HG03469 (cell line): ENCODE results near the gene STING1.
"Not testable (repeated sequence)": the region's sequence is repeated elsewhere in the genome, so short reads cannot be mapped to it uniquely, and the experiment has no call there.

ENCODE experiments used
- ATAC-seq: cut with Tn5 transposase; IDR thresholded peaks from one replicate; pipeline ENCODE4 v1.9.1; 2021; ENCODE audit warnings: mild to moderate bottlenecking, moderate library complexity, moderate number of reproducible peaks; ENCODE audit not compliant: unreplicated experiment

STING1 gene

DNA sequence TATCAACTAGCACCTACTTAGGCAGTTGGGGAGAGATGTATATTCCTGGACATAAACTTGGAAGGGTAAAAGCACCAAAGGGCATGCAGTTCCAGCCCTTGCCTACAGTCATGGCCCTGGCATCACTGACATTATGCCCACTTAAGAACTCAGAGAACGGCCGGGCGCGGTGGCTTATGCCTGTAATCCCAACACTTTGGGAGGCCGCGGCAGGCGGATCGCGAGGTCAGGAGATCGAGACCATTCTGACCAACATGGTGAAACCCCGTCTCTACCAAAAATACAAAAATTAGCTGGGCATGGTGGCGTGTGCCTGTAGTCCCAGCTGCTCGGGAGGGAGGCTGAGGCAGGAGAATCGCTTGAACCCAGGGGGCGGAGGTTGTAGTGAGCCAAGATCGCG is 42.1 kb downstream of the STING1 start:
- not testable (repeated sequence) for ATAC-seq

DNA sequence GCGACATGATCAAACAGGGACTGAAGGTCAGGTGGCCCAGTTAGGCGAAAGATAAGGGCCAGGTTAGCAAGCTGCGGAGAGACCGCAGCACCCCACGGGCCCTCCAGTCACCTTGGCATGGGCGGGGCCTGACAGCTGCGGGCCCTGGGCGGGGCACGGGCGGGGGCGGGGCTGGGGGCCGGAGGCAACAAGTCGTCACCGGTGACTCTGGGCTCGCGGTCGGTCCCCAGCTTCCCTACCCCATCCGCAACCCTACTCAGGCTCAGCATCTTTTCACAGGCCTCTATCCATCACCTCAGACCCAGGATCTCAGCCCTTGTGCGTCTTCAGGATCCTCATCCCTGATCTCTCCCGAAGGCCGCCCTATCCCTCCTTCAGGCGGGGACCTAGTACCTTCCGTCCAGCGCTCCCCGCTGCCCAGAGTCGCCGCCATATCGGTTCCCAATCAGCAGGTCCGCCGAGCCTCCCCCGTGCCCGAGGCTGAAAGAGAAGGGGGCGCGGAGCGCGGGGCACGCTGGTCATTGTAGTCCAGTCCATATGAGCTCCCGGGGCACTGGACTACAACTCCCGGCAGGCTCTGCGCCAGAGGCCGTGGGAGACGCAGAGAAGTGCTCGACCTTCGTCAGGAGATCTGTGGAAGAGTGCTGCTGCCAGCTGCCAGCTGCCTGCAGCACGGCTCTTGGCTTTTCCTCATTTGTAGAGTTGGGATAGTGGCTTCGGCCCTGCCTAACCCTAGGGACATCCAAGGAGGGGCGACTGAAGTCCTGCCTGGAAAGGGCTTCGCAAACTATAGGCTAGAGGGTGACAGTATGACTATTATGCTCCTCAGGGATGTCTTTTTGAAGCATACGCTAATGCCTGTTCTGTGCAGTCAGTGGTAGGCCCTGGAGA is 43.3 kb downstream of the STING1 start, which contains the start of gene DNAJC18:
Gene DNAJC18, minus strand, starts transcription at position 513 of the 891 bp plus-strand sequence. Its CDS starts 80 bp downstream, at position 433.
- ATAC-seq, result peak; percentile 80

DNA sequence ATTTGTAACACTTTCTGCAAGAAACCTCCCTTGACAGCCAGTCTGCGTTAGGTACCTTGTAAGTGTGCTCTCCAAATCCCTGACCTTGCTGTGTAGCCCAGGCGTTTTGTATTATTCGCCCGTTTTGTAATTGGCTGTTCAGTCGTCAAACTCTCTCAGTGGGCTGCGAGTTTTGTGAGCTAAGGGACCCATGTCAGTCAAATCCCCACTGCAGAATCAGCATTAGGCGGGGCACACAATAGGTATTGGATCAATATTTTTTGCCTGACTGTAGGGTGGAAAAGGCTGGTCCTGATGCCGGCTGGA is 43.9 kb downstream of the STING1 start:
- ATAC-seq, result no peak

DNA sequence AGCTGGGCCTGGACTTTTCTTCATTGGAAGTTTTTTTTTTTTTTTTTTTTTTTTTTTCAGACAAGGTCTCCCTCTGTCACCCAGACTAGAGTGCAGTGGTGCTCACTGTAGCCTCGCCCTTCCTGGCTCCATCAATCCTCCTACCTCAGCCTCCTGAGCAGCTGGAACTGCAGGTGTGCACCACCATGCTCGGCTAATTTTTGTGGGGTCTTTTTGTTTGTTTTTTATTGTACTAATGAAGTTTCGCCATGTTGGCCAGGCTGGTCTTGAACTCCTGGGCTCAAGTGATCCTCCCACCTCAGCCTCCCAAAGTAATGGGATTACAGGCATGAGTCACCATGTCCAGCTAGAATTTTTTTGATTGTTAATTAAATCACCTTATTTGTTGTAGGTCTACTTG is 46.9 kb downstream of the STING1 start:
- ATAC-seq, result no peak

DNA sequence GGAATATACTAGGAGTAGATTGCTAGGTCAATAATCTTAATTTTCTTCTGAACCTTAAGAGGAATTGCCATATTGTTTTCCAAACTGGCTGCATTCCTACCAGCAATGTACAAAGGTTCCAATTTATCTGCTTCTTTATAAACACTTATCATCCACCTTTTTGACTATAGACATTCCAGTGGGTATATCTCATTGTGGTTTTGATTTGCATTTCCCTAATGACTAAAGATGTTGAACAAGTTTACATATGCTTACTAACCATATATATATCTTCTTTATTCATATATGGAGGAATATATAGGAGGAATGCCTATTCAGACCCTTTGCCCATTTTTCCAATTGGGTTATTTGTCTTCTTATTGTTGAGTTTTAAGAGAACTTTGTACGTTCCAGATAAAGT is 50.9 kb downstream of the STING1 start:
- ATAC-seq, result no peak

DNA sequence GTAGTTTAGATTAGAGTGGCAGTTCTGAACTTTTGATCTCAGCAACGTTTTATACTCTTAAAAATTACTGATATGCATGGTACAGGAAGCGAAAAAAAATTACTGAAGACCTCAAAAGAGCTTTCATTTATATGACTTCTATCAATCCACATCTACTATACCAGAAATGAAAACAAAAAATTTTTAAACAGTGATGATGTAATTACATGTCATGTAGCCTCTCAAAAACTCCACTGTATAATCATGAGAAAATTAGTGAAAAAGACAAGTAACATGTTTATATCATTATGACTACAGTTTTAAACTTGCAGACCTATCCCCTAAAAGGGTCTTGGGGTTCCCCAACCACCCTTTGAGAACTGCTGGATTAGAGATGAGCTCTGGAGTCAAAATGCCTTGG is 52.5 kb downstream of the STING1 start:
- ATAC-seq, result no peak

DNA sequence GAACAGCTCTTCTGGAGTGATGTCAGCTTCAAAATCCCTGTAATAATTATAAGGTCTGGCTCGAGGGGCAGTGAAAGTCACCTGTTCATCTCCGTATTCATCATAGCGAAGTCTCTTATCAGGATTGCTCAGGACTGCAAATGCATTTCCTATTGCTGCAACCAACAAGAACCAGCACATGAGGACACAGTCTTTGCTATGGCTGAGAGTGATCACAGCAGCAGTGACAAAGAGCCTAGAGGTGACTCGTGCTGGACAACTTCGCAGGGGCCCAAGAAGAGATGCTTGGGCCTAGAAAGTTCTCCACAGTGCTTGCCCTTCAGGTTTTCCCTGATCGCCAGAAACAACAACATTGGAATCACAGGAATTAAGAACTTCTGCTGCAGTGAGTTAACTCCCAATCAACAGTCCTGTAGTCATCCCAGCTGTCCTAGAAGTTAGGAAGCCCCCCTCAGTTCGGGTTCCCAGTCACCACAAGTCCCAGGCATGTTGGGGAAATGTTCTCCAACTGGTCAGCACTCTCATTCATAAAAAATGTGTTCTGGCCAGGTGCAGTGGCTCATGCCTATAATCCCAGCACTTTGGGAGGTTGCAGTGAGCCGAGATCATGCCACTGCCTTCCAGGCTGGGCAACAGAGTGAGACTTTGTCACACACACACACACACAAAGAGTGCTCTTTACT is 56.2 kb downstream of the STING1 start:
- no peak for ATAC-seq
